ENCODE measurements around the gene INHBE.

The INHBE gene

GRCh38 chr12:57462912-57463253, 7.8 kb downstream of the INHBE start:
- CTCF ChIA-PET: interaction anchor here (0.7 to 9.5 kb wide), 21 partner anchors 9 to 248 kb away, joined by 3 to 171 read pairs (median 4); partner anchors contain the start of genes ARHGAP9, B4GALNT1, INHBC and INHBE
- no peak for TF ChIP-seq CTCF (IDR thresholded peaks at IDR 0.05; ENCODE audit: control extremely low read depth, extremely low read depth, low read depth, missing control alignments)
- DNase-seq (ENCODE audit: extremely low spot score): no peak
- POLR2A ChIA-PET: no interaction called here

DNA sequence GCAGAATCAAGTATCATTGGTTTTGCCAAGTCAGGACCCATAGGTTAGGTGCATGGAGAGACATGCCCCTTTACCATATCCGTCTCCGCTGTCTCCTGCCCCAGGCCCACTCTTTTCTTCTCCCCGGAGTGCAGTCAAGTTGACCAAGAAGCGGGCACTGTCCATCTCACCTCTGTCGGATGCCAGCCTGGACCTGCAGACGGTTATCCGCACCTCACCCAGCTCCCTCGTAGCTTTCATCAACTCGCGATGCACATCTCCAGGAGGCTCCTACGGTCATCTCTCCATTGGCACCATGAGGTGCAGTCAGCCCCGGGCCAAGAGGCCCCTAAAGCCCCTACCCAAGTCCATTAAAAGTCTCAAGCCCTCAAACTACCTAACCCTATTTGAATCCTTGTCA, 9.5 kb downstream of the INHBE start:
- CTCF ChIA-PET: interaction anchor here (1.1 to 9.5 kb wide), 4 partner anchors 11 to 22 kb away, joined by 3 to 171 read pairs (median 33); partner anchors contain the start of genes ARHGAP9 and INHBE
- no peak for DNase-seq (ENCODE audit: extremely low spot score)
- TF ChIP-seq CTCF (IDR thresholded peaks at IDR 0.05; ENCODE audit: control extremely low read depth, extremely low read depth, low read depth, missing control alignments): no peak
- POLR2A ChIA-PET: interaction anchor here (0.6 kb wide), 1 partner anchor 16 kb away, joined by 3 read pairs; no protein-coding TSS in a partner anchor

- CTCF ChIA-PET: interaction anchor here (1.2 to 9.5 kb wide), 7 partner anchors 10 to 222 kb away, joined by 3 to 171 read pairs (median 5); partner anchors contain the start of genes ARHGAP9 and INHBE
- no peak for TF ChIP-seq CTCF (IDR thresholded peaks at IDR 0.05; ENCODE audit: control extremely low read depth, extremely low read depth, low read depth, missing control alignments)
Observed at GRCh38 chr12:57465030-57465746, 10.1 kb downstream of the INHBE start.

GRCh38 chr12:57465747-57466505, 10.8 kb downstream of the INHBE start:
- ChIA-PET POLR2A (interaction anchor here (0.5 to 1.0 kb wide), 3 partner anchors 8 to 1437 kb away, joined by 3 to 7 read pairs (median 3); partner anchors contain the start of gene DDIT3), CTCF (interaction anchor here (1.2 to 9.5 kb wide), 7 partner anchors 10 to 223 kb away, joined by 3 to 171 read pairs (median 5); partner anchors contain the start of genes ARHGAP9 and INHBE)

More at GRCh38 chr12:57465030-57465746, 10.1 kb downstream of the INHBE start:
- no peak for DNase-seq (ENCODE audit: extremely low spot score)
- POLR2A ChIA-PET: interaction anchor here (0.5 to 1.0 kb wide), 4 partner anchors 9 to 1437 kb away, joined by 3 to 7 read pairs (median 3); partner anchors contain the start of gene DDIT3

GRCh38 chr12:57467212-57467874, 12.2 kb downstream of the INHBE start:
- CTCF ChIA-PET: interaction anchor here (1.5 to 9.5 kb wide), 2 partner anchors 9 to 11 kb away, joined by 5 to 171 read pairs; partner anchors contain the start of gene ARHGAP9
- POLR2A ChIA-PET: no interaction called here
- DNase-seq (ENCODE audit: extremely low spot score): no peak
- TF ChIP-seq CTCF (IDR thresholded peaks at IDR 0.05; ENCODE audit: control extremely low read depth, extremely low read depth, low read depth, missing control alignments): no peak

More at GRCh38 chr12:57465747-57466505, 10.8 kb downstream of the INHBE start:
- DNase-seq (ENCODE audit: extremely low spot score): no peak
- no peak for TF ChIP-seq CTCF (IDR thresholded peaks at IDR 0.05; ENCODE audit: control extremely low read depth, extremely low read depth, low read depth, missing control alignments)

DNA sequence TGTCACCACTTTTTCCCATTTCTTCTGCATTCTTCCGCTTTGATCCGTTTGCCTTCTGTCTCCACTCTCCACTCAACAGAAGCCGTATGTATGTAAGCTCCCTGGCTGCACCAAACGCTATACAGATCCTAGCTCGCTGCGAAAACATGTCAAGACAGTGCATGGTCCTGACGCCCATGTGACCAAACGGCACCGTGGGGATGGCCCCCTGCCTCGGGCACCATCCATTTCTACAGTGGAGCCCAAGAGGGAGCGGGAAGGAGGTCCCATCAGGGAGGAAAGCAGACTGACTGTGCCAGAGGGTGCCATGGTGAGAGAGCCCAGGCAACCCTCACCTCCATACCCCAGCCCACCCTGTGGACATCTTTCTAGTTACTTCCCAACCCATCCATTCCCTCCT, 12.8 kb downstream of the INHBE start:
- ChIA-PET POLR2A (no interaction called here), CTCF (interaction anchor here (1.5 kb wide), 1 partner anchor 9 kb away, joined by 5 read pairs; no protein-coding TSS in a partner anchor)
- DNase-seq (ENCODE audit: extremely low spot score): no peak
- TF ChIP-seq CTCF (IDR thresholded peaks at IDR 0.05; ENCODE audit: control extremely low read depth, extremely low read depth, low read depth, missing control alignments): no peak

Data from GM10248 (cell line).